ENCODE results near the gene EPB41L4A.

- TF ChIP-seq POLR2AphosphoS5 (IDR thresholded peaks at IDR 0.05) (no peak), POLR2A (IDR thresholded peaks at IDR 0.05) (no peak), EP300 (IDR thresholded peaks at IDR 0.05) (no peak)
- TF ChIP-seq, protein P1, sequence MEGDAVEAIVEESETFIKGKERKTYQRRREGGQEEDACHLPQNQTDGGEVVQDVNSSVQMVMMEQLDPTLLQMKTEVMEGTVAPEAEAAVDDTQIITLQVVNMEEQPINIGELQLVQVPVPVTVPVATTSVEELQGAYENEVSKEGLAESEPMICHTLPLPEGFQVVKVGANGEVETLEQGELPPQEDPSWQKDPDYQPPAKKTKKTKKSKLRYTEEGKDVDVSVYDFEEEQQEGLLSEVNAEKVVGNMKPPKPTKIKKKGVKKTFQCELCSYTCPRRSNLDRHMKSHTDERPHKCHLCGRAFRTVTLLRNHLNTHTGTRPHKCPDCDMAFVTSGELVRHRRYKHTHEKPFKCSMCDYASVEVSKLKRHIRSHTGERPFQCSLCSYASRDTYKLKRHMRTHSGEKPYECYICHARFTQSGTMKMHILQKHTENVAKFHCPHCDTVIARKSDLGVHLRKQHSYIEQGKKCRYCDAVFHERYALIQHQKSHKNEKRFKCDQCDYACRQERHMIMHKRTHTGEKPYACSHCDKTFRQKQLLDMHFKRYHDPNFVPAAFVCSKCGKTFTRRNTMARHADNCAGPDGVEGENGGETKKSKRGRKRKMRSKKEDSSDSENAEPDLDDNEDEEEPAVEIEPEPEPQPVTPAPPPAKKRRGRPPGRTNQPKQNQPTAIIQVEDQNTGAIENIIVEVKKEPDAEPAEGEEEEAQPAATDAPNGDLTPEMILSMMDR (IDR thresholded peaks at IDR 0.05), result no peak
Measured at GRCh38 chr5:112396430-112396829, 22.6 kb downstream of the EPB41L4A start.

Data from stomach (tissue), 4 donors.